ENCODE data around the gene TSPAN11.
A peak's percentile ranks its signal among the peaks of the same experiment; 100 is the strongest.

TSPAN11 gene

GRCh38 chr12:30962047-30962446, 35.5 kb downstream of the TSPAN11 start:
- DNase-seq (ENCODE audit: low read depth) = no peak
- H3K4me3 ChIP-seq (replicated peaks; ENCODE audit: low read depth, low read length) = no peak overlapping the region

GRCh38 chr12:30963709-30964564, 37.4 kb downstream of the TSPAN11 start:
- H3K4me3 ChIP-seq (replicated peaks; ENCODE audit: low read depth, low read length) = no peak overlapping the region
- no peak for DNase-seq (ENCODE audit: low read depth)
- TF ChIP-seq CTCF (IDR thresholded peaks at IDR 0.05; ENCODE audit: low read length, missing control alignments) = no peak

More at GRCh38 chr12:30962047-30962446, 35.5 kb downstream of the TSPAN11 start:
- no peak for TF ChIP-seq CTCF (IDR thresholded peaks at IDR 0.05; ENCODE audit: low read length, missing control alignments)

- no peak overlapping the region for H3K4me3 ChIP-seq (replicated peaks; ENCODE audit: low read depth, low read length)
- no peak for TF ChIP-seq CTCF (IDR thresholded peaks at IDR 0.05; ENCODE audit: low read length, missing control alignments)
- DNase-seq (ENCODE audit: low read depth) = no peak
These were observed 38.5 kb downstream of the TSPAN11 start for GRCh38 chr12:30964896-30965612.

GRCh38 chr12:30965613-30965985, 39.1 kb downstream of the TSPAN11 start:
- DNase-seq (ENCODE audit: low read depth) = peak; percentile 6
- TF ChIP-seq CTCF (IDR thresholded peaks at IDR 0.05; ENCODE audit: low read length, missing control alignments) = peak; percentile 20
- no peak overlapping the region for H3K4me3 ChIP-seq (replicated peaks; ENCODE audit: low read depth, low read length)

GRCh38 chr12:30967026-30967425, 40.5 kb downstream of the TSPAN11 start:
- TF ChIP-seq CTCF (IDR thresholded peaks at IDR 0.05; ENCODE audit: low read length, missing control alignments) = no peak
- no peak overlapping the region for H3K4me3 ChIP-seq (replicated peaks; ENCODE audit: low read depth, low read length)
- DNase-seq (ENCODE audit: low read depth) = no peak

- DNase-seq (ENCODE audit: low read depth) = no peak
- no peak for TF ChIP-seq CTCF (IDR thresholded peaks at IDR 0.05; ENCODE audit: low read length, missing control alignments)
- no peak overlapping the region for H3K4me3 ChIP-seq (replicated peaks; ENCODE audit: low read depth, low read length)
These were observed 41.7 kb downstream of the TSPAN11 start for GRCh38 chr12:30968211-30968610.
